A549 (cell line): ENCODE results near the gene FLRT3. TPM values are rescaled to one million over a fixed set of nuclear protein-coding genes. Genes with fewer than 3 reads are reported as not detected.
A peak's percentile ranks its signal among the peaks of the same experiment; 100 is the strongest.

Experiments
- ATAC-seq, 2 experiments: fragments of 200-7000 bp in 1 of 2; fragments of >200 bp in 1 of 2; cut with Nextera tagmentation in 1 of 2; cut with Tn5 transposase in 1 of 2; 3 replicates each; pipeline versions ENCODE4 v1.8.0 to v1.9.1; 2018 to 2020; ENCODE audit warnings: mild to moderate bottlenecking in 1 of 2, moderate library complexity in 1 of 2
- CTCF ChIA-PET: fragments of 300-600 bp; sonication (Branson Sonifier 250); formaldehyde crosslinking; extraction: SDS; loops from one replicate; lab custom pipeline; 2021; ENCODE audit warnings: antibody characterized with exemption, inconsistent platforms; lab: Yijun Ruan, JAX
- POLR2A ChIA-PET: fragments of 350-600 bp; formaldehyde crosslinking; extraction: SDS; loops from one replicate; lab custom pipeline; 2021; ENCODE audit warnings: antibody characterized with exemption, inconsistent platforms; lab: Yijun Ruan, JAX
- DNase-seq, 2 experiments: peaks; one replicate each; pipeline versions ENCODE4 v3.0.0 to v3.0.0-alpha.2; 2011 to 2016; ENCODE audit warnings: low read depth in 1 of 2, low spot score in 1 of 2
- FAIRE-seq: peaks from 2 replicates; lab custom pipeline; 2011; peaks lifted over from hg19 to GRCh38; lab: Jason Lieb, UNC
- H3K27ac ChIP-seq, 2 experiments: fragments of >200 bp; sonication (Bioruptor Twin); formaldehyde crosslinking; 3 replicates each; pipeline ENCODE4 v1.5.1; 2016 to 2017
- H3K4me1 ChIP-seq: fragments of >200 bp; sonication (Bioruptor Twin); formaldehyde crosslinking; 3 replicates; pipeline ENCODE4 v1.6.1; 2016
- H3K4me2 ChIP-seq: fragments of >200 bp; sonication (Bioruptor Twin); formaldehyde crosslinking; 3 replicates; pipeline ENCODE4 v1.6.1; 2016
- H3K4me3 ChIP-seq: fragments of >200 bp; sonication (Bioruptor Twin); formaldehyde crosslinking; 3 replicates; pipeline ENCODE4 v1.5.1; 2016
- H3K9me3 ChIP-seq: fragments of >200 bp; sonication (Bioruptor Twin); formaldehyde crosslinking; 3 replicates; pipeline ENCODE4 v1.6.1; 2016
- CBX8 ChIP-seq: fragments of 200-600 bp; sonication (generic); IDR thresholded peaks from 2 replicates; pipeline ENCODE4 v1.6.1; 2016
- CHD2 ChIP-seq: fragments of 150-350 bp; IDR thresholded peaks from 2 replicates; pipeline ENCODE4 v1.6.1; 2014; ENCODE audit warnings: low read length; ENCODE audit not compliant: partially characterized antibody
- CHD4 ChIP-seq: fragments of 200-600 bp; sonication (generic); IDR thresholded peaks from 2 replicates; pipeline ENCODE4 v1.6.1; 2016; ENCODE audit warnings: antibody characterized with exemption, mild to moderate bottlenecking, borderline replicate concordance
- EHF ChIP-seq: fragments of 250-450 bp; sonication (Bioruptor Pico); IDR thresholded peaks from 2 replicates; pipeline ENCODE4 v1.5.0; 2020; ENCODE audit warnings: mild to moderate bottlenecking
- EP300 ChIP-seq, 2 experiments: fragments of >200 bp; sonication (Bioruptor Twin); formaldehyde crosslinking; IDR thresholded peaks; 2 replicates in 1 of 2; 3 replicates in 1 of 2; pipeline ENCODE4 v1.6.1; 2016 to 2017
- FOSB ChIP-seq: fragments of 250-450 bp; sonication (Bioruptor Pico); IDR thresholded peaks from 2 replicates; pipeline ENCODE4 v1.5.0; 2020; ENCODE audit warnings: mild to moderate bottlenecking, moderate library complexity
- FOSL2 ChIP-seq, 2 experiments: fragments of 450-650 bp in 1 of 2; fragments of >200 bp in 1 of 2; sonication (Bioruptor Twin) in 1 of 2; formaldehyde crosslinking; IDR thresholded peaks; 2 replicates each; pipeline versions ENCODE4 v1.5.0 to v1.6.1; 2016 to 2020; ENCODE audit warnings: mild to moderate bottlenecking in 1 of 2, moderate library complexity in 1 of 2
- GATA3 ChIP-seq: IDR thresholded peaks from 2 replicates; pipeline ENCODE4 v1.6.1; 2012; ENCODE audit warnings: borderline replicate concordance
- HOXA7 ChIP-seq: fragments of 250-450 bp; sonication (Bioruptor Pico); IDR thresholded peaks from 2 replicates; pipeline ENCODE4 v1.5.0; 2020; ENCODE audit warnings: mild to moderate bottlenecking, moderate library complexity
- HOXB5 ChIP-seq: fragments of 250-450 bp; sonication (Bioruptor Pico); IDR thresholded peaks from 2 replicates; pipeline ENCODE4 v1.5.0; 2020; ENCODE audit warnings: mild to moderate bottlenecking, moderate library complexity
- NPAS2 ChIP-seq: fragments of 250-450 bp; sonication (Bioruptor Pico); IDR thresholded peaks from 2 replicates; pipeline ENCODE4 v1.8.0; 2022; ENCODE audit warnings: mild to moderate bottlenecking, moderate library complexity, borderline replicate concordance
- POLR2AphosphoS2 ChIP-seq: conservative IDR thresholded peaks from 2 replicates; pipeline ENCODE4 v1.6.1; 2012; ENCODE audit warnings: low read length, improper control_type of control experiment, inconsistent platforms
- RAD21 ChIP-seq, 2 experiments: fragments of >200 bp in 1 of 2; sonication (Bioruptor Twin) in 1 of 2; formaldehyde crosslinking in 1 of 2; IDR thresholded peaks in 1 of 2; conservative IDR thresholded peaks in 1 of 2; 2 replicates in 1 of 2; 3 replicates in 1 of 2; pipeline ENCODE4 v1.6.1; 2012 to 2018; ENCODE audit warnings: inconsistent platforms in 1 of 2
- RCOR1 ChIP-seq: fragments of 150-350 bp; IDR thresholded peaks from 2 replicates; pipeline ENCODE4 v1.6.1; 2014; ENCODE audit warnings: antibody characterized with exemption, low read length, low read depth
- SREBF2 ChIP-seq: fragments of 450-650 bp; IDR thresholded peaks from 2 replicates; pipeline ENCODE4 v1.6.1; 2014; ENCODE audit warnings: mild to moderate bottlenecking, moderate library complexity
- TFCP2L1 ChIP-seq: fragments of 250-450 bp; sonication (Bioruptor Pico); IDR thresholded peaks from 2 replicates; pipeline ENCODE4 v1.5.0; 2021; ENCODE audit warnings: mild to moderate bottlenecking
- TP53 ChIP-seq: fragments of 250-450 bp; sonication (Bioruptor Pico); IDR thresholded peaks from 2 replicates; pipeline ENCODE4 v1.5.0; 2021; ENCODE audit warnings: mild to moderate bottlenecking, moderate library complexity
- ZC3H11A ChIP-seq: fragments of 450-650 bp; IDR thresholded peaks from 2 replicates; pipeline ENCODE4 v1.6.1; 2014; ENCODE audit warnings: antibody characterized with exemption, mild to moderate bottlenecking
- WGBS: methylation state at CpG from one replicate; pipeline ENCODE4 v1.1.6; 2017; ENCODE audit errors: missing lambda C conversion rate; 5-methylcytosine and 5-hydroxymethylcytosine counted together
- polyA plus RNA-seq, 4 experiments: library from polyadenylated mRNA; depleted of rRNA in 3 of 4; stranded (reverse); fragments of >200 nt; fragmentation: RNase III in 1 of 4; extraction: RNeasy Plus Mini Kit Qiagen cat#74134 plus additional on column Dnase treatment in 1 of 4; gene quantifications; 2 replicates in 3 of 4; 3 replicates in 1 of 4; pipeline ENCODE4 v1.2.3, GENCODE V29; 2011 to 2017
- TF ChIP-seq, protein P1 (sequence below): fragments of 200-600 bp; sonication (generic); IDR thresholded peaks from 2 replicates; pipeline ENCODE4 v1.6.1; 2016; ENCODE audit warnings: antibody characterized with exemption, mild to moderate bottlenecking, moderate library complexity
- TF ChIP-seq, protein P2 (sequence below): IDR thresholded peaks from 2 replicates; pipeline ENCODE4 v1.6.1; 2012
- TF ChIP-seq, protein P3 (sequence below): fragments of >200 bp; sonication (Bioruptor Twin); formaldehyde crosslinking; IDR thresholded peaks from 3 replicates; pipeline ENCODE4 v1.5.1; 2016
- TF ChIP-seq, protein P4 (sequence below): fragments of >200 bp; sonication (Bioruptor Twin); formaldehyde crosslinking; IDR thresholded peaks from 3 replicates; pipeline ENCODE4 v1.6.1; 2016

The FLRT3 gene
- polyA plus RNA-seq, 2 of the 4 experiments (the other 2 are of a cell fraction): 3.4 to 28.7 TPM

DNA sequence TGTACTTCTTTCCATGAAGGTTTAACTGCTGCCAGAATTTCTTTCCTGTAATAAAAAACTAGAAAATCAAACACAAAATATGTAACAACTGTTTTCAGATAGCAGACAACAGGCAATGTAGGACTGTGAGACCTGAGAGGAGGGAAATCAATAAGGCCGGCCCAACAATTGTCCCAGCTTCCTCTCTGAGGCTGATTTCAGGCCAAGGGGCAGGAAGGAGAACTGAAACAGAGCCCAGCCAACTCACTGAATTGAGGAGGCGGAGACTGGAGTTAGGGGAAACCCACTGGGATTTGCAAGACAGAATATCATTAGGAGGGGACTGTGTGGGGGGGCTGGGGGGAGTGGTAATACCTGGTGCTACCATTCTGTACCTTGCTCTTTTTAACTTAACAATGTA, 42.2 kb downstream of the FLRT3 start (continued):
- TF ChIP-seq, protein P1, sequence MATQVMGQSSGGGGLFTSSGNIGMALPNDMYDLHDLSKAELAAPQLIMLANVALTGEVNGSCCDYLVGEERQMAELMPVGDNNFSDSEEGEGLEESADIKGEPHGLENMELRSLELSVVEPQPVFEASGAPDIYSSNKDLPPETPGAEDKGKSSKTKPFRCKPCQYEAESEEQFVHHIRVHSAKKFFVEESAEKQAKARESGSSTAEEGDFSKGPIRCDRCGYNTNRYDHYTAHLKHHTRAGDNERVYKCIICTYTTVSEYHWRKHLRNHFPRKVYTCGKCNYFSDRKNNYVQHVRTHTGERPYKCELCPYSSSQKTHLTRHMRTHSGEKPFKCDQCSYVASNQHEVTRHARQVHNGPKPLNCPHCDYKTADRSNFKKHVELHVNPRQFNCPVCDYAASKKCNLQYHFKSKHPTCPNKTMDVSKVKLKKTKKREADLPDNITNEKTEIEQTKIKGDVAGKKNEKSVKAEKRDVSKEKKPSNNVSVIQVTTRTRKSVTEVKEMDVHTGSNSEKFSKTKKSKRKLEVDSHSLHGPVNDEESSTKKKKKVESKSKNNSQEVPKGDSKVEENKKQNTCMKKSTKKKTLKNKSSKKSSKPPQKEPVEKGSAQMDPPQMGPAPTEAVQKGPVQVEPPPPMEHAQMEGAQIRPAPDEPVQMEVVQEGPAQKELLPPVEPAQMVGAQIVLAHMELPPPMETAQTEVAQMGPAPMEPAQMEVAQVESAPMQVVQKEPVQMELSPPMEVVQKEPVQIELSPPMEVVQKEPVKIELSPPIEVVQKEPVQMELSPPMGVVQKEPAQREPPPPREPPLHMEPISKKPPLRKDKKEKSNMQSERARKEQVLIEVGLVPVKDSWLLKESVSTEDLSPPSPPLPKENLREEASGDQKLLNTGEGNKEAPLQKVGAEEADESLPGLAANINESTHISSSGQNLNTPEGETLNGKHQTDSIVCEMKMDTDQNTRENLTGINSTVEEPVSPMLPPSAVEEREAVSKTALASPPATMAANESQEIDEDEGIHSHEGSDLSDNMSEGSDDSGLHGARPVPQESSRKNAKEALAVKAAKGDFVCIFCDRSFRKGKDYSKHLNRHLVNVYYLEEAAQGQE: no peak
- TF ChIP-seq EP300 (IDR thresholded peaks at IDR 0.05): no peak
- TF ChIP-seq CBX8: no peak
- no peak for TF ChIP-seq TFCP2L1
- no peak for TF ChIP-seq FOSL2 (IDR thresholded peaks at IDR 0.05)
- no peak for TF ChIP-seq FOSL2 (CRISPR knock-in tag; IDR thresholded peaks at IDR 0.05)

DNA sequence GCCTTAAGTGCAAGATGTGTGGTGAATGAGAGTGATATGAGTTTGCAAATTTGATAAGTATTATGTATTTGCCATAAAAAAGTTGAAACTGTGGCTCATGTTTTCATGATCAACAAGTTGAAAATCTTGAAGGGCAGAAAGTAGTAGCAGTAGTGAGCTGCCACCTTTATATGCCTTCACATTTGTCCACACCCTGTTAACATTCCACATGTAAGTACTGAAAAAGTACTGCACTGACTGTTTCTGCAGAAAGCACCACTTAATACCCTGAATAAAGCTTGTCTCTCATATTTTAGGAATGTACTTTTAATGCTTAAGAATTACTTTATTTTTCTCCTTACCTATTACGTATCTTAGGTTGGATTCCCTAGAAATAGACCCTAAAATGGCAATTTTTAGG, 45.9 kb downstream of the FLRT3 start:
- ChIA-PET POLR2A (no interaction called here), CTCF (interaction anchor here (1.2 kb wide), 1 partner anchor 102 kb away, joined by 3 read pairs; no protein-coding TSS in a partner anchor)
- TF ChIP-seq FOSB (CRISPR knock-in tag): no peak
- TF ChIP-seq, protein P2, sequence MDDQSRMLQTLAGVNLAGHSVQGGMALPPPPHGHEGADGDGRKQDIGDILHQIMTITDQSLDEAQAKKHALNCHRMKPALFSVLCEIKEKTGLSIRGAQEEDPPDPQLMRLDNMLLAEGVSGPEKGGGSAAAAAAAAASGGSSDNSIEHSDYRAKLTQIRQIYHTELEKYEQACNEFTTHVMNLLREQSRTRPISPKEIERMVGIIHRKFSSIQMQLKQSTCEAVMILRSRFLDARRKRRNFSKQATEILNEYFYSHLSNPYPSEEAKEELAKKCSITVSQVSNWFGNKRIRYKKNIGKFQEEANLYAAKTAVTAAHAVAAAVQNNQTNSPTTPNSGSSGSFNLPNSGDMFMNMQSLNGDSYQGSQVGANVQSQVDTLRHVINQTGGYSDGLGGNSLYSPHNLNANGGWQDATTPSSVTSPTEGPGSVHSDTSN: no peak
- H3K4me2 ChIP-seq: no peak overlapping the region
- FAIRE-seq (peak; percentile 90), DNase-seq (no peak), ATAC-seq (no peak)
- H3K27ac ChIP-seq: no peak overlapping the region
- peaks cover 11% of the 10 kb centered on the region; the same call in 1 of the 3 replicates for H3K4me1 ChIP-seq
- no peaks in the 10 kb centered on the region for H3K9me3 ChIP-seq
- WGBS: 66% methylated on average over 1 of the region's 1 CpG
- no peak overlapping the region for H3K4me3 ChIP-seq

DNA sequence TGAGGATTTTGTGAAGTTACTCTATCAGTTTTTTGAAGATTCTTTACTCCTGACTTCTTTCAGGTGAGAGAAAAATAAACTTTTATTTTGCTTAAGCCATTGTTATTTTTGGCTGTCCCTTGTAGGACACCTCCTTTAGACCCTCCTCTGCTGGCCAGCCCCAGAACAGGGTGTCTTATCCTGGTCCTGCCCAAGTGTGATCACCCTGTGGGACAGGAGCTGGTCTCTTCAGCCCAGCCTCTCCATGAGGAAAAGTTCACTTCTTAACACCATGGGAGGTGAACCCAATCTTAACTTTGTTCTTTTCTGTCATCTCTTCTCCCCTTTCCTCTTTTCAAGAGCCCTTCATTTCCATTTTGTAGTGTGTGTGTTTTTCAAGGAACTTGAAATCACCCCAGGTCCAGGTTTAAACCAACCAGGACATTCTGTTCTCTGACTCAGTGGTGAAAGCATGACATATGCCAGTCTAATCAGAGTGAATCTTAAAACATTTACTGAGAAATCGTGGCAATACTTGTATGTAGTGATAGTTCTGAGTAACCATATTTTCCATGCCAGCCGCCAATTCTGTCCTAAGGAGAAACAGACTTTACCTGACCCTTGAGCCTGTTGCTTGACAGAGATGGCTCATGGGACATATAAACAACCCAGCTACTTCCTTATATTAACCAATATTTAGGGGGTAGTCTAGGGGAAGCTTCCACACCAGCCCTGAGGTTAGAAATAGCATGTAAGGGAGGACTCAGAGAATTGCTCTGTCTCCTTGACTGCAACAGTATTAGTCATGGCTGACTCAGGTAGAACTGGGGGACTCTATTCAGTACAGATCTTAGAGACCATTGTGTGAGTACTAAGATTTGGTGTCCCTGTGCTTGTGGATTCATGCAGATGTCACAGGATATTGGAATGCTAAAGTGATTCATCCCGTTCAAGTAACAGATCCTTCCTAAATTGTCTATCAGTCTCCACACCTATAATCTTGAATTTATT, 48.8 kb downstream of the FLRT3 start:
- DNase-seq (peak; percentile 33 to 42), FAIRE-seq (no peak), ATAC-seq (peak; percentile 83 to 89)
- H3K4me2 ChIP-seq: peak overlapping the region; percentile 28; the same call in 2 of the 3 replicates
- 32% methylated on average over 3 of the region's 3 CpGs for WGBS
- TF ChIP-seq FOSL2 (IDR thresholded peaks at IDR 0.05) (no peak), FOSL2 (CRISPR knock-in tag; IDR thresholded peaks at IDR 0.05) (peak; percentile 39), POLR2AphosphoS2 (no peak)
- ChIA-PET POLR2A (no interaction called here), CTCF (no interaction called here)
- H3K27ac ChIP-seq: peak overlapping the region in 1 of 2 experiments; percentile 6; a peak in 1 of 6 replicates
- H3K4me3 ChIP-seq: no peak overlapping the region
- no peaks in the 10 kb centered on the region for H3K9me3 ChIP-seq
- peaks cover 11% of the 10 kb centered on the region; the same call in 1 of the 3 replicates for H3K4me1 ChIP-seq

DNA sequence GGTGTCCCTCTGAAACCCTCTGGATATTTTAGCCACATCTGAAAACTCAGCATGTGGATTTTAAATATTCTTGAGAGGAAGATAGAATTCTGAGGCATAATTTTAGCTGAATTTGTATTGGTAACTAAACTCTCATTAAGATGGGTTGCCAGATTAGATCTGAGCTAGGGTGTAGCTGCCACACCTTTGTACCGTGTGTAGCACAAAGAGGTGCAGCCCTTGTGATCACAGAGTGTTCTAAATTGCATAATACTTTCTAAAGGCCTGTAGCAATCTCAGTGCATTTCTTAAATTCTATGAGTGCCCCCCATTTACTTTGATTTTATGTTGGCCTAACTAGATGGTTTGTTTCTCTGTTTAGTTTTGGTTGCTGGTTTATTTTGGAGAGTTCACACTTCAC, 53.0 kb downstream of the FLRT3 start:
- TF ChIP-seq, protein P3, sequence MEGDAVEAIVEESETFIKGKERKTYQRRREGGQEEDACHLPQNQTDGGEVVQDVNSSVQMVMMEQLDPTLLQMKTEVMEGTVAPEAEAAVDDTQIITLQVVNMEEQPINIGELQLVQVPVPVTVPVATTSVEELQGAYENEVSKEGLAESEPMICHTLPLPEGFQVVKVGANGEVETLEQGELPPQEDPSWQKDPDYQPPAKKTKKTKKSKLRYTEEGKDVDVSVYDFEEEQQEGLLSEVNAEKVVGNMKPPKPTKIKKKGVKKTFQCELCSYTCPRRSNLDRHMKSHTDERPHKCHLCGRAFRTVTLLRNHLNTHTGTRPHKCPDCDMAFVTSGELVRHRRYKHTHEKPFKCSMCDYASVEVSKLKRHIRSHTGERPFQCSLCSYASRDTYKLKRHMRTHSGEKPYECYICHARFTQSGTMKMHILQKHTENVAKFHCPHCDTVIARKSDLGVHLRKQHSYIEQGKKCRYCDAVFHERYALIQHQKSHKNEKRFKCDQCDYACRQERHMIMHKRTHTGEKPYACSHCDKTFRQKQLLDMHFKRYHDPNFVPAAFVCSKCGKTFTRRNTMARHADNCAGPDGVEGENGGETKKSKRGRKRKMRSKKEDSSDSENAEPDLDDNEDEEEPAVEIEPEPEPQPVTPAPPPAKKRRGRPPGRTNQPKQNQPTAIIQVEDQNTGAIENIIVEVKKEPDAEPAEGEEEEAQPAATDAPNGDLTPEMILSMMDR: no peak
- TF ChIP-seq CHD4 (no peak), HOXB5 (CRISPR knock-in tag) (no peak), NPAS2 (CRISPR knock-in tag) (no peak), SREBF2 (no peak), TP53 (no peak), HOXA7 (CRISPR knock-in tag) (no peak), GATA3 (no peak), RAD21 (conservative IDR thresholded peaks at IDR 0.05 in 1 of 2, IDR thresholded peaks at IDR 0.05 in 1 of 2) (no peak), RCOR1 (no peak), ZC3H11A (no peak), EHF (no peak), CBX8 (no peak), EP300 (IDR thresholded peaks at IDR 0.05) (no peak), CHD2 (no peak)
- TF ChIP-seq, protein P4, sequence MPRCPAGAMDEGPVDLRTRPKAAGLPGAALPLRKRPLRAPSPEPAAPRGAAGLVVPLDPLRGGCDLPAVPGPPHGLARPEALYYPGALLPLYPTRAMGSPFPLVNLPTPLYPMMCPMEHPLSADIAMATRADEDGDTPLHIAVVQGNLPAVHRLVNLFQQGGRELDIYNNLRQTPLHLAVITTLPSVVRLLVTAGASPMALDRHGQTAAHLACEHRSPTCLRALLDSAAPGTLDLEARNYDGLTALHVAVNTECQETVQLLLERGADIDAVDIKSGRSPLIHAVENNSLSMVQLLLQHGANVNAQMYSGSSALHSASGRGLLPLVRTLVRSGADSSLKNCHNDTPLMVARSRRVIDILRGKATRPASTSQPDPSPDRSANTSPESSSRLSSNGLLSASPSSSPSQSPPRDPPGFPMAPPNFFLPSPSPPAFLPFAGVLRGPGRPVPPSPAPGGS: no peak
- ChIA-PET CTCF (interaction anchor here (0.6 to 0.9 kb wide), 2 partner anchors 12 to 578 kb away, joined by 3 read pairs; no protein-coding TSS in a partner anchor), POLR2A (no interaction called here)

More for the DNA sequence above, 53.0 kb downstream of the FLRT3 start:
- H3K4me2 ChIP-seq: no peak overlapping the region
- 61% methylated on average over 1 of the region's 1 CpG for WGBS
- FAIRE-seq (no peak), DNase-seq (no peak), ATAC-seq (no peak)
- H3K4me3 ChIP-seq: no peak overlapping the region
- no peak overlapping the region; a peak in 1 of 6 replicates for H3K27ac ChIP-seq
- peaks cover 10% of the 10 kb centered on the region; the same call in 1 of the 3 replicates for H3K4me1 ChIP-seq
- H3K9me3 ChIP-seq: no peaks in the 10 kb centered on the region
